HG02870 (cell line): ENCODE data around the gene SLC35B1.
"Not testable (repeated sequence)": the region's sequence is repeated elsewhere in the genome, so short reads cannot be mapped to it uniquely, and the experiment has no call there.

Source experiments
- ATAC-seq: cut with Tn5 transposase; IDR thresholded peaks from one replicate; pipeline ENCODE4 v1.9.1; 2021; ENCODE audit warnings: mild to moderate bottlenecking, moderate library complexity; ENCODE audit not compliant: unreplicated experiment

Gene SLC35B1

DNA sequence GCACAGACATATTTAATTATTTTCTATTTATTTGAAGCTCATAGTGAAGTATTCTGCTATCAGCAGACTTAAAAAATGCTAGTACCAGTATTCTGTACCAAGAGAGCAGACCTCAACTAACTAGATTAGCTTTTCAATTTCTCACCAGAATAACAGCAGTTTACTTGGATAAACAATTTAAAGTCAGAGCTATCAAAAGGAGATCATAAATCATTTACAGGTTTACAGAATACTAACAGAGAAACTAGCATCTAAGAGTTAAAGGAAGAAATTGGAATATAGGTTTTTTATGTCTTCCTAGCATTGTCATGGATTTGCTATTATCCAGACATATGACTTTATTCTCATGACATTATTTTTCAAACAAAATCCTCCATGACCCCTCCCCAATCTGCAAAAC, 33.3 kb downstream of the SLC35B1 start:
- ATAC-seq = no peak

DNA sequence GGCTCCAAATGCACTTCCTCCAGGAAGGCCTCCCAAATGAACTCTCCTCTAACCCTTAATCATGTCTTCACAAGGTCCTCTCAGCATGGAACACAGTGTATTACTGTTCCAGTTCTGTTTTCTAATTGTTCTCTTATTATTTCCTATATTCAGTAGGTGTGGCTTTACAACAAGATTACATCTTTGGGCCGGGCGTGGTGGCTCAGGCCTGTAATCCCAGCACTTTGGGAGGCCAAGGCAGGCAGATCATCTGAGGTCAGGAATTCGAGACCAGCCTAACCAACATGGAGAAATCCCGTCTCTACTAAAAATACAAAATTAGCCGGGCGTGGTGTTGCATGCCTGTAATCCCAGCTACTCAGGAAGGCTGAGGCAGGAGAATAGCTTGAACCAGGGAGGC, 34.1 kb downstream of the SLC35B1 start:
- ATAC-seq = not testable (repeated sequence)

DNA sequence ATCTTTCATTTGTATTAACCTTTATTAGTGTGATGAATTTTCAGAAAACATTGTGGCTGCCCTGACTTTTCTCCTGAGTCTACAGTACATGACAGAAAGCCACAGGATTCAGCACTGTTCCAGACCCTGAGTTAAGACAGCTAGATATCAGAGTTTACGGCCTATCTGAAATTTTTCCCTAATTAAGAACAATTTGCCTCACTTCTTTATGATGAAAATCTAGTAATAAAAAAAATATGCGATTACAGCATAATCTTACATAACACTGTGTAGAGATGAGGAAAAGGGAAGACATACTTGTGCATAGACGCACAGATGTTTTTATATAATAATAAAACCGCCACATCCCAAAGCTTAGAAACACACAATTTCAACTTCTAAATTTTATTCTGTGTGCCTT, 37.1 kb downstream of the SLC35B1 start:
- no peak for ATAC-seq

DNA sequence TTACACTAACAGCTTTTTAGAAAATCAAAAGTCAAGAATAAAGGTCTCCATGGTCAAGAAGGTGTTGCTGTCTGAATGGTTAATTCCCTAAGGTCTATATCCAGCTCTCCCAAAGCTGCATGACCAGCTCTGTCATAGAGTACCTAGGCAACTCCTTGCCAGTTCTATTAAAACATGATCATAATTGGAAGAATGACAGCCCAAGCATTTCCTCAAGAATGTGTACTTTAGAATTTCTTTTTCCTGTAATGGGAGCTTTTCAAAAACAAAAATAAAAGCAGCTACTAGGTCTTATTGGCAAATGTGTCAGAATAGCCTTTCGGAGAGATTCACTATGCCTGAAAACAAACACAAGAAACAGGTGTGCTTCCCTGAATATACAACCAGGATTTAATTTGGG, 37.8 kb downstream of the SLC35B1 start:
- no peak for ATAC-seq

DNA sequence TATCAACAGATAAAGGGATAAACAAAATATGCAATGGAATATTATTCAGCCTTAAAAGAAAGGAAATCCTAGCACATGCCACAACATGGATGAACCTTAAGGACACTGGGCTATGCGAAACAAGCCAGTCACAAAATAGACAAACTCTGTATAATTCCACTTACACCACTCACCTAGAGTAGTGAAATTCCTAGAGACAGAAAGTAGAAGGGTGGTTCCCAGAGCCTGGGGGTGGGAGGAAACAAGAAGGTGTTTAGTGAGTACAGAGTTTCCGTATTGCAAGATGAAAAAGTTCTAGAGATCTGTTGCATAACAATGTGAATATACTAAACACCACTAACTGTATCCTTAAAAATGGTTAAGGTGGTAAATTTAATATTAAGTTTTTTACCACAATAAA, 39.9 kb downstream of the SLC35B1 start:
- no peak for ATAC-seq

DNA sequence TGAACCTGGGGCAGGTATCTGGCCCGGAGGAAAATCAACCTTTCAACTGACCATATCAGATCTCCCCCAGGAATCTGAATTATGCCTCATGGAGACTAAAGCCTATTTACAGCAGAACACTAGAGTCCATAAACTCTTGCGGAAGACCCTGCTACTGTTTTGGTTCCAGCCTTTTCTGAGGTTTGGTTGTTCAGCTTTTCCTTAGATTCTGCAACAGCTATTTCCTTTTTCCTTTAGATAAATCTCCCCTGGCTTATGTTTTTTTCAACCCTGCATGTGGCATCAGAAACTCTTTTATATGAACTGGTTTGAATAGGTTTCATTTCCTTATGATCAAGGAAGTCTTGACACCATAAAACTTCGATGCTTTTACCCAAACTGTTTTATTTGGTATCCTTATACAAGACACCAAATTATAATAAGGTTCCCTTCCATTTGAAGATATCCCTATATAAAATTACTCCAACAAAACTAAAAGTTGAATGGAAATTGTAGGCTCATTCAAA, 43.0 kb downstream of the SLC35B1 start:
- ATAC-seq = no peak

DNA sequence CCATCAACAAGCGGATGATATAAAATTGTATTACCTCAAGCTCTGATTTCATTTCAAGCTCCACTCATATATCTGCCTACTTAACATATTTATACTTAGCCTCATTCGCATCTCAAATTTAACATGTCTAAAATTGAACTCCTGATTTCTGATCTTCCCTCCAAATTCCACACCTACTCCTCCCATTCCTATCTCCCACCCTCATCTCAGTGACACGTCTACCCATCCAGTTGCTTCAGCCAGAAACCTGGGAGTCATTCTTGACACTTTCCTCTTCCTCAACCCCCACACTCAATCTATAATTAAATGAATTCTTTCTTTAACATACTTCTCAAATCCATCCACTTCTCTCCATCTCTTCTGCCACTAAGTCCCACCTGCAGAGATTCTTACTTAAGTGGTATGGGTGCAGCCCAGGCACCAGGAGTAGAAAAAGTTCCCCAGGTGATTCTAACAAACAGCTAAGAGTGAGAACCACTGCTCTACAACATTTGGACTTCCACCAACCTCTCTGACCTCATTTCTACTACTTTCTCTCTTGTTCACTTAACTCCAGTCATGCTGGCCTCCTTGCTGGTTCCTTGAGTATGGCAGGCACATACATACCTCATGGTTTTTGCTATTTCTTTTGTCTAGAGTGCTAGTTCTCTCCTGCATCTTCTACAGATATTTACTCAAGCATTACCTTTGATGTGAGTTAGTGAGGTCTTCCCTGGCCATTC, 47.9 kb downstream of the SLC35B1 start:
- no peak for ATAC-seq

DNA sequence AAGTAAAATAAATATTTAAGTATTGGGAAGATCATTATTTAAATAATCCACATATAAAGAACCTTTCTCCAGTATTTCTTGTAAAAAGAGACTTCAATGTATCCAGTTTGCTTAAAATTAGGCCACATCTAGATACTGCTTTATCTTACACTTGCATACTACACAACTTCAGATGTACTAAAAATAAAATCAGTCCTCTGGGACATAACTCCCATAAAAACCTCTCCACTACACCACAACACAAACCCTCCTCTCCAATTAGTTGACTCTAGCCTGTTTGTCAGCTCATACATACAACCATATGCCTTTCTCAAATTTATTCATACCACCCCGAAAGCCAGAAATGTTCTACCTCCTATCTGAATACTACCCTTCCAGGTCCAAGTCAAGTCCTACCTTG, 51.5 kb downstream of the SLC35B1 start:
- no peak for ATAC-seq
